ENCODE results near the gene GCNT2. TPM values are rescaled to one million over a fixed set of nuclear protein-coding genes. Genes with fewer than 3 reads are reported as not detected.

Gene GCNT2
- total RNA-seq, 1 donor from 2014 or later = 13.2 TPM

DNA sequence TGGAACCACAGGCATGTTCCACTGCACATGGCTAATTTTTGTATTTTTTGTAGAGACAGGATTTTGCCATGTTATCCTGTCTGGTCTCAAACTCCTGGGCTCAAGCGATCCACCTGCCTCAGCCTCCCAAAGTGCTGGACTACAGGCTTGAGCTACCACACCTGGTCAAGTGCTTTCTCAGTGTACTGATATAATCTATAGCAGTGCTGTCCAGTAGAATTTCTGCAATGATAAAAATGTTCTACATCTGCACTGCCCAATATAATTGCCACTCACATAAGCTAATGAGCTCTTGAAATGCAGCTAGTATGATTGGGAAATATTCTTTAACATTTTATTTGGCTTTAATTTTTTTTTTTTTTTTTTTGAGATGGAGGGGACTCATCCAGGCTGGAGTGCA, 109.0 kb downstream of the GCNT2 start:
- H3K9me3 Mint-ChIP-seq (ENCODE audit: unreplicated experiment) = peaks cover 2% of the 10 kb centered on the region
- peaks cover 3% of the 10 kb centered on the region for H3K4me1 Mint-ChIP-seq (ENCODE audit: low read depth, unreplicated experiment)
- H3K27me3 Mint-ChIP-seq (ENCODE audit: unreplicated experiment) = no peaks in the 10 kb centered on the region
- TF ChIP-seq, protein P1, sequence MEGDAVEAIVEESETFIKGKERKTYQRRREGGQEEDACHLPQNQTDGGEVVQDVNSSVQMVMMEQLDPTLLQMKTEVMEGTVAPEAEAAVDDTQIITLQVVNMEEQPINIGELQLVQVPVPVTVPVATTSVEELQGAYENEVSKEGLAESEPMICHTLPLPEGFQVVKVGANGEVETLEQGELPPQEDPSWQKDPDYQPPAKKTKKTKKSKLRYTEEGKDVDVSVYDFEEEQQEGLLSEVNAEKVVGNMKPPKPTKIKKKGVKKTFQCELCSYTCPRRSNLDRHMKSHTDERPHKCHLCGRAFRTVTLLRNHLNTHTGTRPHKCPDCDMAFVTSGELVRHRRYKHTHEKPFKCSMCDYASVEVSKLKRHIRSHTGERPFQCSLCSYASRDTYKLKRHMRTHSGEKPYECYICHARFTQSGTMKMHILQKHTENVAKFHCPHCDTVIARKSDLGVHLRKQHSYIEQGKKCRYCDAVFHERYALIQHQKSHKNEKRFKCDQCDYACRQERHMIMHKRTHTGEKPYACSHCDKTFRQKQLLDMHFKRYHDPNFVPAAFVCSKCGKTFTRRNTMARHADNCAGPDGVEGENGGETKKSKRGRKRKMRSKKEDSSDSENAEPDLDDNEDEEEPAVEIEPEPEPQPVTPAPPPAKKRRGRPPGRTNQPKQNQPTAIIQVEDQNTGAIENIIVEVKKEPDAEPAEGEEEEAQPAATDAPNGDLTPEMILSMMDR (IDR thresholded peaks at IDR 0.05; ENCODE audit: partially characterized antibody, unreplicated experiment) = no peak
- no peak for DNase-seq
- no peaks in the 10 kb centered on the region for H3K36me3 Mint-ChIP-seq (ENCODE audit: unreplicated experiment)
- no peak overlapping the region for H3K4me3 Mint-ChIP-seq (ENCODE audit: unreplicated experiment)
- H3K27ac Mint-ChIP-seq (ENCODE audit: unreplicated experiment) = no peak overlapping the region

DNA sequence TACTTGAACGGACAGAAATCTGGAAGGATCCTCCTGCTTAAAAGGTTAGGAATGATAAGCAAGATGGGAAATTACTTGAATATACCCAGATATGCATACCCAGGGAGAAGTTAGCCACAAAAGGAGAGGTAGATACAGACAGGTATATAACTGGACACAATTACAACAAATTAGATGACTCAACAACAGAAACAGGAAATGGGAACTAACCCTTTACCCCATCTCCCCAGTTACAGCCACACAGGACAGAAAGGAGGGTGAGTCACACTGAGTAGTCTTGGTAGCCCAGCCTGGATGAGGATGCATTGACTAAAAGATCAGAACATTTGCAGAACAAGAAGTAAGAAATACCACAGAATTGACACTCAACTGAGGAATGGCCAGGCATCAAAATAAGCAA, 112.1 kb downstream of the GCNT2 start:
- Mint-ChIP-seq H3K4me1 (ENCODE audit: low read depth, unreplicated experiment) (no peaks in the 10 kb centered on the region), H3K27ac (ENCODE audit: unreplicated experiment) (no peak overlapping the region), H3K9me3 (ENCODE audit: unreplicated experiment) (peaks cover 2% of the 10 kb centered on the region), H3K27me3 (ENCODE audit: unreplicated experiment) (peaks cover 2% of the 10 kb centered on the region), H3K4me3 (ENCODE audit: unreplicated experiment) (no peak overlapping the region), H3K36me3 (ENCODE audit: unreplicated experiment) (no peaks in the 10 kb centered on the region)
- DNase-seq = no peak
- TF ChIP-seq, protein P1 (IDR thresholded peaks at IDR 0.05; ENCODE audit: partially characterized antibody, unreplicated experiment) = no peak

- Mint-ChIP-seq H3K4me3 (ENCODE audit: unreplicated experiment) (no peak overlapping the region), H3K36me3 (ENCODE audit: unreplicated experiment) (no peaks in the 10 kb centered on the region), H3K27me3 (ENCODE audit: unreplicated experiment) (peaks cover 2% of the 10 kb centered on the region), H3K27ac (ENCODE audit: unreplicated experiment) (no peak overlapping the region), H3K9me3 (ENCODE audit: unreplicated experiment) (no peaks in the 10 kb centered on the region), H3K4me1 (ENCODE audit: low read depth, unreplicated experiment) (no peaks in the 10 kb centered on the region)
- no peak for DNase-seq
- TF ChIP-seq, protein P1 (IDR thresholded peaks at IDR 0.05; ENCODE audit: partially characterized antibody, unreplicated experiment) = no peak
Observed at GRCh38 chr6:10640412-10640811, 119.3 kb downstream of the GCNT2 start.

DNA sequence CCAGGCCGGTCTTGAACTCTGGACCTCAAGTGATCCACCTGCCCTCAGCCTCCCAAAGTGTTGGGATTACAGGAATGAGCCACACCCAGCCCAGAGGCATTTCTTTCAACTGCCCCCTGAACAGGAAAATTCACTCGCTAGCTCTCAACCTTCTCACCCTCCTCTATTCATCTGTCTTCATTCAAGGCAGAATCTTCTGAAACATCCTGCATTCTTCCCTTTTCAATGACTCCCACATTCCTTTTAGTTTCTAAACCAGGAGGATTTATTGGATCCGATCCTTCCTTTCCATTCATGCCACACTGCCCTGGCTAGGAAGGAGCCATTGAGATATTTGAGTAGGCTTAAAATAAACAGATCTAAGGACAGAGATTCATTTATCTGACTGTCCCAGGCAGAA, 120.4 kb downstream of the GCNT2 start:
- Mint-ChIP-seq H3K4me1 (ENCODE audit: low read depth, unreplicated experiment) (no peaks in the 10 kb centered on the region), H3K27ac (ENCODE audit: unreplicated experiment) (no peak overlapping the region), H3K4me3 (ENCODE audit: unreplicated experiment) (no peak overlapping the region), H3K27me3 (ENCODE audit: unreplicated experiment) (peaks cover 2% of the 10 kb centered on the region), H3K36me3 (ENCODE audit: unreplicated experiment) (no peaks in the 10 kb centered on the region), H3K9me3 (ENCODE audit: unreplicated experiment) (no peaks in the 10 kb centered on the region)
- DNase-seq = no peak
- TF ChIP-seq, protein P1 (IDR thresholded peaks at IDR 0.05; ENCODE audit: partially characterized antibody, unreplicated experiment) = no peak

DNA sequence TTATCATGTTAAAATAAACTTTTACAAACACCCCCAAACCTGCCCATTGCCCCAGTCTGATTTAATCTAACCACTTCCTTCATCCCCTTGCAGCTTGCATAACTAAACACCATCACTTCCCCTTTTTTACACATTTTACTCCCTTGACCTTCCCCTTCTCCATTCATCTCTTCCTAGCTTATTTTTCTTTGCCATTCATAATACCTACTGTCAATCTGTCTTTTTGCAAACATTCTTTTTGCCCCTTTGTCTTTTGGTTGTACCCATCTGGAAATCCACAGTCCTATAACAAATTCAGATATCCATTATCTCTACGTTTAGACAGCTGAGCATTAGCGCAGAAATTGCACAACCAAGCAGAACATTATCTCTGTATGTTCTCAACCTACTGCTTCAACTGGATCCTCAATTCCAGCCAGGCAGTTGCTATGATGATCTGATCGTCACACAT, 122.1 kb downstream of the GCNT2 start:
- H3K27ac Mint-ChIP-seq (ENCODE audit: unreplicated experiment) = no peak overlapping the region
- no peaks in the 10 kb centered on the region for H3K9me3 Mint-ChIP-seq (ENCODE audit: unreplicated experiment)
- H3K4me1 Mint-ChIP-seq (ENCODE audit: low read depth, unreplicated experiment) = no peaks in the 10 kb centered on the region
- no peak for DNase-seq
- H3K4me3 Mint-ChIP-seq (ENCODE audit: unreplicated experiment) = no peak overlapping the region
- TF ChIP-seq, protein P1 (IDR thresholded peaks at IDR 0.05; ENCODE audit: partially characterized antibody, unreplicated experiment) = no peak
- no peaks in the 10 kb centered on the region for H3K27me3 Mint-ChIP-seq (ENCODE audit: unreplicated experiment)
- no peaks in the 10 kb centered on the region for H3K36me3 Mint-ChIP-seq (ENCODE audit: unreplicated experiment)

Measured in glutamatergic neuron (in vitro differentiated cells).